ENCODE data around the gene CCDC3. TPM values are rescaled to one million over a fixed set of nuclear protein-coding genes. Genes with fewer than 3 reads are reported as not detected.
"Not testable (repeated sequence)": the region's sequence is repeated elsewhere in the genome, so short reads cannot be mapped to it uniquely, and the experiment has no call there.

The CCDC3 gene
- total RNA-seq, 3 donors from 2014 or later (not counting 1 experiment from before 2014, with no cell fraction given): 0.21 to 0.23 (median 0.23) TPM

DNA sequence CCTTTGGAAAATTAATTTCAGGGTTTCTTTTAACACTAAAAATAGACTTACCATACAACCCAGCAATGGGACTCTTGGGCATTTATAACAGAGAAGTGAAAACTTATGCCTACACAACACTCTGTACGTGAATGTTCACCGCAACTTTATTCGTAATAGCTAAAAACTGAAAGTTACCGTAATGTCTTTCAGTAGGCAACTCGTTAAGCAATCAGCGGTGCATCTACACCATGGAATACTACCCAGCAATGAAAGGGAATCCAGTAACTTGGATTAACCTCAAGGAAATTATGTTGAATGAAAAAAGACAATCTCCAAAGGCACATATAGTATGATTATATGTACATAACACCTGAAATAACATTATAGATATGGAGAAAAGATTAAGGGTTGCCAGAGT lies 16.2 kb downstream of the CCDC3 start:
- Histone ChIP-seq H3K27ac (ENCODE audit: low read length) (no peak overlapping the region), H3K9me3 (ENCODE audit: control insufficient read depth, insufficient read depth, low read length) (no peaks in the 10 kb centered on the region), H3K4me3 (ENCODE audit: low read length) (no peak overlapping the region), H3K4me1 (ENCODE audit: control insufficient read depth, insufficient read depth, low read length) (no peaks in the 10 kb centered on the region), H3K36me3 (ENCODE audit: control insufficient read depth, insufficient read depth, low read length) (no peaks in the 10 kb centered on the region), H3K27me3 (ENCODE audit: control insufficient read depth, insufficient read depth, low read length) (no peaks in the 10 kb centered on the region)
- H3K27me3 Mint-ChIP-seq (ENCODE audit: low read depth in 2 of 2): peaks cover 0 to 6% of the 10 kb centered on the region in 2 donors
- DNase-seq: no peak
- H3K9me3 Mint-ChIP-seq: no peaks in the 10 kb centered on the region
- no peaks in the 10 kb centered on the region for H3K36me3 Mint-ChIP-seq
- ATAC-seq: no peak
- TF ChIP-seq, protein P1, sequence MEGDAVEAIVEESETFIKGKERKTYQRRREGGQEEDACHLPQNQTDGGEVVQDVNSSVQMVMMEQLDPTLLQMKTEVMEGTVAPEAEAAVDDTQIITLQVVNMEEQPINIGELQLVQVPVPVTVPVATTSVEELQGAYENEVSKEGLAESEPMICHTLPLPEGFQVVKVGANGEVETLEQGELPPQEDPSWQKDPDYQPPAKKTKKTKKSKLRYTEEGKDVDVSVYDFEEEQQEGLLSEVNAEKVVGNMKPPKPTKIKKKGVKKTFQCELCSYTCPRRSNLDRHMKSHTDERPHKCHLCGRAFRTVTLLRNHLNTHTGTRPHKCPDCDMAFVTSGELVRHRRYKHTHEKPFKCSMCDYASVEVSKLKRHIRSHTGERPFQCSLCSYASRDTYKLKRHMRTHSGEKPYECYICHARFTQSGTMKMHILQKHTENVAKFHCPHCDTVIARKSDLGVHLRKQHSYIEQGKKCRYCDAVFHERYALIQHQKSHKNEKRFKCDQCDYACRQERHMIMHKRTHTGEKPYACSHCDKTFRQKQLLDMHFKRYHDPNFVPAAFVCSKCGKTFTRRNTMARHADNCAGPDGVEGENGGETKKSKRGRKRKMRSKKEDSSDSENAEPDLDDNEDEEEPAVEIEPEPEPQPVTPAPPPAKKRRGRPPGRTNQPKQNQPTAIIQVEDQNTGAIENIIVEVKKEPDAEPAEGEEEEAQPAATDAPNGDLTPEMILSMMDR (IDR thresholded peaks at IDR 0.05): no peak
- no peaks in the 10 kb centered on the region for H3K4me1 Mint-ChIP-seq
- intact Hi-C loops (cut with micrococcal nuclease): no loop called here
- no peak overlapping the region for H3K27ac Mint-ChIP-seq
- 99% methylated on average over 6 of the region's 6 CpGs for WGBS (ENCODE audit: insufficient coverage)
- H3K4me3 Mint-ChIP-seq: no peak overlapping the region

DNA sequence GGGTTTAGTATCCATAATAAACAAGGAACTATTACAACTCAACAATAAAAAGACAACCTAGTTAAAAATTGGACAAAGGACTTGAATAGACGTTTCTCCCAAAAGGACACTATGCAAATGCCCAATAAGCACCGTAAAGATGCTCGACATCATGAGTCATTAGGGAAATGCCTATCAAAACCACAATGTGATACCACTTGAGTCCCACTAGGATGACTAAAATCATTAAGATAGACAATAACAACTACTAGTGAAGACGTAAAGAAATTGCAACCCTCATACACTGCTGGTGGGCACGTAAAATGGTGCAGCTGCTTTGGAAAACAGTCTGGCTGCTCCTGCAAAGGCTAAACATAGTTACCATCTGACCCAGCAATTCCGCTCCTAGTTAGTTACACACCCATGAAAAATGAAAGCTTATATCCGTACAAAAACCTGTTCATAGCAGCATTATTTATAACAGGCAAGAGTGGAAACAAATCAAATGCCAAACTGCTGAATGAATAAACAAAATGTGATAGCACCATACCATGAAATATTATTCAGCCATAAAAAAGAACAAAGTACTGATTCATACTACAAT lies 17.3 kb downstream of the CCDC3 start:
- H3K9me3 ChIP-seq (ENCODE audit: control insufficient read depth, insufficient read depth, low read length): no peaks in the 10 kb centered on the region
- ATAC-seq (no peak), DNase-seq (no peak)
- Mint-ChIP-seq H3K27me3 (ENCODE audit: low read depth in 2 of 2) (peaks cover under 1 to 7% of the 10 kb centered on the region in 2 donors), H3K4me1 (no peaks in the 10 kb centered on the region), H3K27ac (no peak overlapping the region), H3K9me3 (no peaks in the 10 kb centered on the region), H3K4me3 (no peak overlapping the region), H3K36me3 (no peaks in the 10 kb centered on the region)
- WGBS (ENCODE audit: insufficient coverage): 83% methylated on average over 7 of the region's 7 CpGs
- TF ChIP-seq, protein P1 (IDR thresholded peaks at IDR 0.05): no peak
- intact Hi-C loops (cut with micrococcal nuclease): no loop called here
- no peaks in the 10 kb centered on the region for H3K4me1 ChIP-seq (ENCODE audit: control insufficient read depth, insufficient read depth, low read length)
- no peaks in the 10 kb centered on the region for H3K27me3 ChIP-seq (ENCODE audit: control insufficient read depth, insufficient read depth, low read length)
- no peak overlapping the region for H3K4me3 ChIP-seq (ENCODE audit: low read length)
- H3K36me3 ChIP-seq (ENCODE audit: control insufficient read depth, insufficient read depth, low read length): no peaks in the 10 kb centered on the region
- no peak overlapping the region for H3K27ac ChIP-seq (ENCODE audit: low read length)

DNA sequence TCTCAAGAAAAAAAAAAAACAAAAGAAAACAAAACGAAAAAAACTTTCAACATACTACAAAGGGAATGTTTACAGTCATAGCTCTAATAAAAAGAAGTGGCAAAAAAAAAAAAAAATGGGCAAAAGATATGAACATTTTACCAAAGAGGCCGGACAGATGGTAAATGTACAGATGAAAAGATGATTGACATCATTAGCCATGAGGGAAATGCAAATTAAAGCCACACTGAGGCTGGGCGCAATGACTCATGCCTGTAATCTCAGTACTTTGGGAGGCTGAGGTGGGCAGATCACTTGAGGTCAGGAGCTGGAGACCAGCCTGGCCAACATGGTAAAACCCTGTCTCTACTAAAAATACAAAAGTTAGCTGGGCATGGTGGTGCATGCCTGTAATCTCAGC lies 17.9 kb downstream of the CCDC3 start:
- H3K27ac ChIP-seq (ENCODE audit: low read length); DNase-seq; H3K27me3 ChIP-seq (ENCODE audit: control insufficient read depth, insufficient read depth, low read length); H3K36me3 Mint-ChIP-seq; H3K4me3 ChIP-seq (ENCODE audit: low read length); intact Hi-C loops (cut with micrococcal nuclease); H3K27ac Mint-ChIP-seq; H3K9me3 ChIP-seq (ENCODE audit: control insufficient read depth, insufficient read depth, low read length); H3K9me3 Mint-ChIP-seq; H3K36me3 ChIP-seq (ENCODE audit: control insufficient read depth, insufficient read depth, low read length); ATAC-seq; H3K4me1 ChIP-seq (ENCODE audit: control insufficient read depth, insufficient read depth, low read length); H3K4me1 Mint-ChIP-seq; H3K4me3 Mint-ChIP-seq: not testable (repeated sequence)
- WGBS (ENCODE audit: insufficient coverage): 87% methylated on average over 2 of the region's 3 CpGs
- peaks cover 8 to 12% of the 10 kb centered on the region in 2 donors for H3K27me3 Mint-ChIP-seq (ENCODE audit: low read depth in 2 of 2)

DNA sequence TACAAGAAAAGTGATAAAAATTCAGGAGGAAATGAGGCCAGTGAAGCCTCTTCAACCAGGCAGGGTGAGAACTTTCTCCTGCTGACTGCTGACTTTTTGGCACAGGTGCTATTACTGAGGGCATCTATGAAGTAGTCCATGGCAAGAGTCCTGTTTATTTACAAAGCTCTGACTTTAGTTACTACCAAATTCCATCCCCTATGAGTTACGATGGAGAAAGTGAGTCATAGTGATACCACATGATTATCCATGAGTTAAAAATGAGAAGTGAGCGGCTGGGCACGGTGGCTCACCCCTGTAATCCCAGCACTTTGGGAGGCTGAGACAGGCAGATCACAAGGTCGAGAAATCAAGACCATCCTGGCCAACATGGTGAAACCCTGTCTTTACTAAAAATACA lies 19.9 kb downstream of the CCDC3 start:
- Mint-ChIP-seq H3K36me3 (no peaks in the 10 kb centered on the region), H3K27ac (no peak overlapping the region), H3K4me1 (no peaks in the 10 kb centered on the region), H3K27me3 (ENCODE audit: low read depth in 2 of 2) (peaks cover 11 to 12% of the 10 kb centered on the region in 2 donors), H3K9me3 (no peaks in the 10 kb centered on the region), H3K4me3 (no peak overlapping the region)
- no peaks in the 10 kb centered on the region for H3K27me3 ChIP-seq (ENCODE audit: control insufficient read depth, insufficient read depth, low read length)
- TF ChIP-seq, protein P1 (IDR thresholded peaks at IDR 0.05): no peak
- H3K27ac ChIP-seq (ENCODE audit: low read length): no peak overlapping the region
- 75% methylated on average over 4 of the region's 4 CpGs for WGBS (ENCODE audit: insufficient coverage)
- no peaks in the 10 kb centered on the region for H3K4me1 ChIP-seq (ENCODE audit: control insufficient read depth, insufficient read depth, low read length)
- no peak for ATAC-seq
- DNase-seq: no peak
- H3K9me3 ChIP-seq (ENCODE audit: control insufficient read depth, insufficient read depth, low read length): no peaks in the 10 kb centered on the region
- no peaks in the 10 kb centered on the region for H3K36me3 ChIP-seq (ENCODE audit: control insufficient read depth, insufficient read depth, low read length)
- H3K4me3 ChIP-seq (ENCODE audit: low read length): no peak overlapping the region
- intact Hi-C loops (cut with micrococcal nuclease): no loop called here
